NCI-H510A (cell line): Measurements from ENCODE around the gene TTLL4.
A peak's percentile ranks its signal among the peaks of the same experiment; 100 is the strongest.

Experiments used
- DNase-seq: peaks from one replicate; lab custom pipeline; 2025; lab: John Stamatoyannopoulos, UW

The TTLL4 gene, protein sequence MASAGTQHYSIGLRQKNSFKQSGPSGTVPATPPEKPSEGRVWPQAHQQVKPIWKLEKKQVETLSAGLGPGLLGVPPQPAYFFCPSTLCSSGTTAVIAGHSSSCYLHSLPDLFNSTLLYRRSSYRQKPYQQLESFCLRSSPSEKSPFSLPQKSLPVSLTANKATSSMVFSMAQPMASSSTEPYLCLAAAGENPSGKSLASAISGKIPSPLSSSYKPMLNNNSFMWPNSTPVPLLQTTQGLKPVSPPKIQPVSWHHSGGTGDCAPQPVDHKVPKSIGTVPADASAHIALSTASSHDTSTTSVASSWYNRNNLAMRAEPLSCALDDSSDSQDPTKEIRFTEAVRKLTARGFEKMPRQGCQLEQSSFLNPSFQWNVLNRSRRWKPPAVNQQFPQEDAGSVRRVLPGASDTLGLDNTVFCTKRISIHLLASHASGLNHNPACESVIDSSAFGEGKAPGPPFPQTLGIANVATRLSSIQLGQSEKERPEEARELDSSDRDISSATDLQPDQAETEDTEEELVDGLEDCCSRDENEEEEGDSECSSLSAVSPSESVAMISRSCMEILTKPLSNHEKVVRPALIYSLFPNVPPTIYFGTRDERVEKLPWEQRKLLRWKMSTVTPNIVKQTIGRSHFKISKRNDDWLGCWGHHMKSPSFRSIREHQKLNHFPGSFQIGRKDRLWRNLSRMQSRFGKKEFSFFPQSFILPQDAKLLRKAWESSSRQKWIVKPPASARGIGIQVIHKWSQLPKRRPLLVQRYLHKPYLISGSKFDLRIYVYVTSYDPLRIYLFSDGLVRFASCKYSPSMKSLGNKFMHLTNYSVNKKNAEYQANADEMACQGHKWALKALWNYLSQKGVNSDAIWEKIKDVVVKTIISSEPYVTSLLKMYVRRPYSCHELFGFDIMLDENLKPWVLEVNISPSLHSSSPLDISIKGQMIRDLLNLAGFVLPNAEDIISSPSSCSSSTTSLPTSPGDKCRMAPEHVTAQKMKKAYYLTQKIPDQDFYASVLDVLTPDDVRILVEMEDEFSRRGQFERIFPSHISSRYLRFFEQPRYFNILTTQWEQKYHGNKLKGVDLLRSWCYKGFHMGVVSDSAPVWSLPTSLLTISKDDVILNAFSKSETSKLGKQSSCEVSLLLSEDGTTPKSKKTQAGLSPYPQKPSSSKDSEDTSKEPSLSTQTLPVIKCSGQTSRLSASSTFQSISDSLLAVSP

DNA sequence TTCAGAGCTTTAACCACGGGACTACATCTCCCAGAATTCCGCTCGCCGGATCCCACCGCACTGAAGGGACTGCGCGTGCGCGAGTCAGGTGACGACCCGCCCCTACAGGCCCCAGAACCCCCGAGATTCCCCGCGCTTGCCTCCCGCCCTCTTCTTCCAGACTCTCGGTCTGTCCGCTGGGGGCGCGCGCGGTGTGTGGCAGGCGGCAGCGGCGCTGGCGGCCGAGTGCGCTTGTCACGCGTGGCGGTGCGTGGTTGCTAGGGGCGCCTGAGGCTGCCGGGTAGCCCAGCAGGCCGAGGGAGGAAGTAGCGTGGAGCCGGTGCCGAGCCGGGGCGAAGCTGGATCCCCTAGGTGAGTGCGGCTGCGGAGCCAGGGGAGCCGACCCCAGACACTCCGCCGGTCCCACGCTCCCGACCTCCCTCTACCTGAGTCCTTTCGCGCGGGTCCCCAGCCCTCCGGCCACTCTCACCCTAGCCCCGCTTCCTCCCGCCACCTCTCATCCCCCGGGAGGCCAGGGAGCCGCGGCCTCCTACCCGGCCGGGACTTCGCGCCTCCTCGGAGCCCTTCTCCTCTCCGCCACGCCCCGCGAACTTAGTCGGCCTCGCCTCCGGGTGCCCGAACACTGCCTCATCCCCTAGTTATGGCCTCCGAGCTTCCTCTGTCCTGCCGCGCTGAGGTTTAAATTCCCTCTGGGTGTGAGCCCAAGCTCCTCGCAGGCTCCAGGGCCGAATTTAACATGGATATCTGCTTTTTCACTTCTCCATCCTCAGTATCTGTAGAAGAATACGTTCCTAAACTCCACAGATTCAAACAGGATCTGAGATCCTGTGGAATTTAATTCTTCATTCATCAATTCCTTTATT, at the start of gene TTLL4:
Gene TTLL4 (plus strand): TSS at position 149 of the 863 bp plus-strand sequence. CDS start 26,842 bp downstream, outside the sequence.
- peak; percentile 93 for DNase-seq

DNA sequence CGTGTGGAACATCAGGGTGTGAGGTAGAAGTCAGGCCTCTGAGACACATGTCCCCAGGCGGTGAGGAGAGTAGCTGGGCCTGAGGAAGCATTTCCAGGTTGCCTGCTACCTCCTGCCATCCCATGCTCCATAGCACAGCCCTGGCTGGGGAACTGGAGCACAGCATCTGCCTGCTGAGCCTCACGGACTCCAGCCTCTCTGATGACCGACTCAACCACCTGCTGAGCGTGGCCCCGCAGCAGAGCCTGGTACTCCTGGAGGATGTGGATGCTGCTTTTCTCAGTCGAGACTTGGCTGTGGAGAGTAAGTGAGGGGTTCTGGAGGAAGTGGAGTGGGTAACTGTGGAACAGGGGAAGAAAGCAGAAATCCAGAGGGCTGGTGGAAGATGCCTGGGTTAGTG, 48.3 kb upstream of the TTLL4 start:
- no peak for DNase-seq

DNA sequence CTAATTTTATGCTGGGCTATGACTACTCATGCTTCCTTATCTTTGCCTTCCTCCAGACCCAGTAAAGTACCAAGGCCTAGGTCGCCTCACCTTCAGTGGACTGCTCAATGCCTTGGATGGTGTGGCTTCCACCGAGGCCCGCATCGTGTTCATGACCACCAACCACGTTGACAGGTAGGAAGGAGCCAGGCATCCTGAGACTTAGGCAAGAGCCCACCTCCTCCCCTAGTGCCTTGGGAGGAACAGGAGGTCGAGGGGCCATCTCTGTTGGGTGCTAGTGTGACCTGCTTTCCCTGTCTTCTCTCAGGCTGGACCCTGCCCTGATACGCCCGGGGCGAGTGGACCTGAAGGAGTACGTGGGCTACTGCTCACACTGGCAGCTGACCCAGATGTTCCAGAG, 47.8 kb upstream of the TTLL4 start:
- no peak for DNase-seq

DNA sequence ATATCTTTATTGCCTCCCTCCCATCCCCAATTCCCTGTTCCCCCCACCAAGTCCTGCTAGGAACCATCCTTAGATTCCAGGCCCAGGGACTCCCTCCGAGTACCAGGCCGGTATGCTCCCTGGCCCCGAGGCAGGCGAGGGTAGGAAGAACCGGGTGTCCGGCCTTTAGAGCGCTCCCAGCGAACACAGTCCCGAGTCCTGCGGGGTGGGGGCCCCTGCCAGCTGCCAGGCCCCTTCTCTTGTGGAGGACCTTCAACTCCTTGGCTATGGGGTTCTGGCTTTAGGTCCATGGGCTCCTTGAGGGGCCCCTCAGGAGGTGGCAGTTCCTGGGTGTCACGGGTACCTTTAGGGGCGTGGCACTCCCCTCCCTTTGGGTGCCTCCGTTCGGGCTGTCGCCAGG, 46.7 kb upstream of the TTLL4 start:
- DNase-seq: no peak

DNA sequence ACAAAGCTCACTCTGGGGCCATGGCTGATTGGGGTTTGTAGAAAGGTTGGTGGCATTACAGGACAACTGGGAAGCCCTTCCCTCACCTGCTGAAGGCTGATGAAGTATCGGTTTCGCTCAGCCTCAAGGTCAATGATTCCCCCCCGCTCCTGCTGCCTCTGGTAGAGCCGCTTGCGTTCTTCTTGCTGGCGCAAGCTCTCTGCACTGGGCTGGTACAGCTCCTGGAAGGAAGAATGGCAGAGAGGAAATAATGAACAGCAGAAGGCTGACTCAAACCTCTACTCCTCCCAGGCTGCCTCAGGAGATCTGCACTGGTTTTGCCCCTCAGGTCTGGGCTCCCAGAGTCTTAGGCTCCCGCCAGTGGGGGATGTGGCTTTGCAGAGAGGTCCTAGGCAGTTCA, 46.0 kb upstream of the TTLL4 start:
- no peak for DNase-seq

DNA sequence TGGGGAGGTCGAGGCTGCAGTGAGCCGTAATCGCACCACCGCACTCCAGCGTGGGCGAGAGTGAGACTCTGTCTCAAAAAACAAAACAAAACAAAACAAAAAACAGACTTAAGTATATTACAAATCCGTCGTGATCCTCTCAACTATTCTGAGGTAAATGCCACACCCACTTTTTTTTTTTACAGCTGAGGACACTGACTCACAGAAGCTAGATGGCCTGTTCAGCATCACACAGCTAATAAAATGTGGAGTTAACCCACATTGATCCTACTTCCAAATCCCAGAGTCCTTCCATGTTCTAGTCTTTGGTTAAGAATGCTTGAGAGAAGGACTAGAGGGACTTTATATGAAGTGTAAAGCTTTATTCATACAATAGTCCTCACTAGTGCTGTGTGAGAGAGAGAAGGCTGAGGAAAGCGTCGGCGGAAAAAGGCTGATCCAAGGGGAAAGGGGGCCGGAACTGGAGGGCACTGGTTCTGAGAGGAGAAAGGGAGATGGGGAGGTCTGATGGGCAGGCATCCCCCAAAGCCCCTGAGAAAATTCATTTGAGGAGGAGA, 39.5 kb upstream of the TTLL4 start:
- no peak for DNase-seq

DNA sequence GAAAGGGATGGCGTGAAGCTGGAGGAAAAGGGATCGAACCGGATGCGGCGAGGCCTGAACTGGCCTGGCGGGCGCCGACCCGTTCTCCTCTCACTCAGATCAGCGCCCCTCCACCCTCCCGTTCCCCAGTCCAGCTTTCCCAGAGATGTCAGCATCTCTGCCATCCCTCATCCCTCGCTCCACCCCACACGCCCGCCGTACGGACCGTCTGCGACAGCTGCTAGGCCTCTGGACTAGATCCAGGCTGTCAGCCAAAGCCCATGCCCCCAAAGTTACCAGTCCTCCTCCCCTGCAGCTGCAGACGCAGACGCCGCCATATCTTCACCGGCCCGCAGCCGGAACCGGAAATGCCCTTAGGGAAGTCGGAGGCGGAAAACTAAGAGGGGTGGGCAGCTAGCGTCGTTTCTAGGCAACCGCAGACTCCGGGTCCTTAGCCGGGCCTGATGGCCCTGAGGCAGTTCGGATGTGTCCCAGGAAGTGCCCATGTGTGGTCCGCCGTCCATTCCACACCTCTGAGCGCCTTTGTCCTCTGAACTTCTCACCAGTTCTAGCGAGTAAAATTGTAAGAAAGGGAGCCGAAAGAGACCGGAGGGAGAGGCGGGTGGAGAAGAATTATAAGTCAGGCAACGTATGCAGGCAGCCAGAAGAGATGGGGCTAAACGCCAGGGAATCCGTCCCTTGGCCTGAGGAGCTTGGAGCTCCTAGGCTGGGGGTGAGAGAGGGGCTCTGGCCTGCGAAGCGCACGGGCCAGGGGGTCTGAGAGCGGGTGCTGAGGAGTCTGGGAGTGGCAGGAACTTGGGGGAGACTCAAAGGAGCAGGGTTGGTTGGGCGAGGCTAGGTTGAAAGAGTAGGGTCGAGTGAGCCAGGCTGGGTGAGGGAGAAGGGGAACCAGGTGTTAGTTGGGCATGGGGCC, 38.7 kb upstream of the TTLL4 start, which contains the start of the genes RNF25 and STK36:
Gene RNF25 (minus strand): TSS at position 349 of the 913 bp plus-strand sequence. CDS start 32 bp downstream, at position 317.
Gene STK36 (plus strand): TSS at position 433 of the 913 bp plus-strand sequence. CDS start 744 bp downstream, outside the sequence.
- DNase-seq: peak; percentile 89

DNA sequence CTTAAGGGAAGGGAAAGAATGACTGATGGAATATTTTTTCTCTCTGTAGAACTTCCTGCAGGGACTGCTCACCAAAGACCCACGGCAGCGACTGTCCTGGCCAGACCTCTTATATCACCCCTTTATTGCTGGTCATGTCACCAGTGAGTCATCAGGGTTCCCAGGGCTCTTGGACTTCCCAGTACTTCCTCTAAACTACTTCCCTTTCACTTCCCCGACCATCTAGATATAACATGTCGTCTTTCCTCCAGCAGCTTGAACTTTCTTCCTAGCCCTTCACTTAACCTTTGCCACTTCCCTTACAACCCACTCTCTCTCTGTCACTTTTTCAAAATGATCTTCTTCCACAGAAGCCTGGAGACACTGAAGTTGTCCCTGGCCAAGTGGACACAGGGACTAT, 31.5 kb upstream of the TTLL4 start:
- DNase-seq: no peak

DNA sequence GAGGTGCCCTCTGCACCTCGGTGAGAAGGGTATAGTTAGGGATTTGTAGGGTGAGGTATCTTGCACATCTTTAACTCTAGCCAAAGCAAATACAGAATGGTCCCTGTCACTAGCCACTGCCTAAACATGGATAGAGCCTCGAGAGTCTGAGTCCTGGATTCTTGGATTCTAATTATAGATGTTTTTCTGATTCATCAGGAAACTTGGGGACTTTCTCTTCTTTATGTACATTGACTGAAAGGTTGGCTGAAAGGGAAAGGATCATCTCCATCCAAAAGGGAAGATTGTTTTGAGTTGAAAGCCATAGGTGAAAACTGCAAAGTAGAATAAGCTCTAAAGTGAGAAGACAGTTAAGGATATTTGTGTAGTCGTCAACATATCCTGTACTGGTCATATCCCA, 30.6 kb upstream of the TTLL4 start:
- no peak for DNase-seq

DNA sequence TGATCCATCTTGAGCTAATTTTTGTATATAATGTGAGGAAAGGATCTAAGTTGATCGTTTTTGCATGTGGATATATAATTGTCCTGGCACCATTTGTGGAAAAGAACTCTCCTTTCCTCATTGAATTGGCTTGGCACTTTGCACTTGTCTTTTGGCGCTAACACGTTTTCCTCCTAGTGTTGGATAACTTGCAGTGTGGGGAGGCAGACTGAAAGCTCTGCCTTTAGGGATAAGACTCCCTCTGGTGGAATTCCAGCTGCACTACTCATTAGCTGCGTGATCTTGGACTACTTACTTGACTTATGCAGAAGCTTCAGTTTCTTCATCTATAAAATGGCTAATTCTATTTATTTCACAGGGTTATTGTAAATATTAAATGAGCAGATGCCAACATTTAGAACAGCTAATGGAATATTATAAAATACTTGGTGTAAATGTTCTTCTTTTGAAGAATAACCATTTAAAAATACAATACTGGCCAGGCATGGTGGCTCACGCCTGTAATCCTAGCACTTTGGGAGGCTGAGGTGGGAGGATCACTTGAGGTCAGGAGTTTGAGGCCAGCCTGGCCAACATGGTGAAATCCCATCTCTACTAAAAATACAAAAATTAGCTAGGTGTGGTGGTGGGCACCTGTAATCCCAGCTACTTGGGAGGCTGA, 23.1 kb upstream of the TTLL4 start:
- DNase-seq: peak; percentile 18

DNA sequence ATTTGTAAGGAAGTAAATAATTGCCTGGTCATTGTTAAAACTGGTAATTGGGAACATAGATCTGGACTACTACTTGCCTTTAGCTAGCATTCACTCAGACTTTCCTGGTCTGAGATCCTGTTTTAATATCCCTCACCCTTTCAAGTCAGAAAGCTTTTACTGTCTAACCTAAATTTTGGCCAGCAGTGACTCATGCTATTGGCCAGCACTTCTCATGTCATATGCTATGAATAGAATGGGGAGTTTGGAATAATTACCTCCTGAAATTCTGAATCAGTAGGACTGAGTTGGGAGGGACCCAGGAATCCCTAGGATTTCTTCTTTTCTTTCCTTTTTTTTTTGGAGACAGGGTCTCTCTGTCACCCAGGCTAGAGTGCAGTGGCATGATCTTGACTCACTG, 19.4 kb upstream of the TTLL4 start:
- no peak for DNase-seq

DNA sequence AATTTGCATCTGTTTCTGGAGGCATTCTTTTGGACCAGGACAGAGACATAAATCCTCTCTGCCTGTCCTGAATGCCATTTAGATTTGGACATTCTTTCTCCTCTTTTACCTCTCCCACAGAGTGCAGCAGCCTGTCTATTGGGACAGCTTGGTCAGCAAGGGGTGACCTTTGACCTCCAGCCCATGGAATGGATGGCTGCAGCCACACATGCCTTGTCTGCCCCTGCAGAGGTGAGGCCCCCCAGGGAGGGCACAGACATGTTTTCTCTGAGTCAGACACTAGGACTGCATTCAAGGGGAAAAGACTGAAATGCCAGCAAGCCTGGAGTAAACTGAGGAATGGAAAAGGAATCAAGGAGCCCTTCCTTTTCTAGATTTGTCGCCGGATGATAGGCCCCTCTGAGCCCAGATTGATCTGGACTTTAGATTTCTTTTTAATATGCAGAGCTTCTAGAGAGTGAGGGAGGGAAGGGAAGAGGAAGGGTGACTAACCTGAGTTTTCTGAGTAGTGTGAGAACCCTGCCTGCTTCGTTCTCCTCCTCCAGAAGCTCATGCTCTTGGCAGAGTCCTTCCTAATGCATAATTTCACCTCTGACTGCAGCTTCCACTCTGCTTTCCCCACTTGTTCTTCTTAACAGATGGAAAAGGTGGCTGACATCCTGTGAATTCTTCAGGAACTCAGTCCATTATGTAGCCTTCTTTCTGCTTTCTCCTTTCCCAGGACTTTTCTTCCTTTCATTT, 16.1 kb upstream of the TTLL4 start:
- no peak for DNase-seq

DNA sequence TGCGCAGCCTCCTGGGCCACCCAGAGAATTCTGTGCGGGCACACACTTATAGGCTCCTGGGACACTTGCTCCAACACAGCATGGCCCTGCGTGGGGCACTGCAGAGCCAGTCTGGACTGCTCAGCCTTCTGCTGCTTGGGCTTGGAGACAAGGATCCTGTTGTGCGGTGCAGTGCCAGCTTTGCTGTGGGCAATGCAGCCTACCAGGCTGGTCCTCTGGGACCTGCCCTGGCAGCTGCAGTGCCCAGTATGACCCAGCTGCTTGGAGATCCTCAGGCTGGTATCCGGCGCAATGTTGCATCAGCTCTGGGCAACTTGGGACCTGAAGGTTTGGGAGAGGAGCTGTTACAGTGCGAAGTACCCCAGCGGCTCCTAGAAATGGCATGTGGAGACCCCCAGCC, 11.8 kb upstream of the TTLL4 start:
- DNase-seq: no peak

DNA sequence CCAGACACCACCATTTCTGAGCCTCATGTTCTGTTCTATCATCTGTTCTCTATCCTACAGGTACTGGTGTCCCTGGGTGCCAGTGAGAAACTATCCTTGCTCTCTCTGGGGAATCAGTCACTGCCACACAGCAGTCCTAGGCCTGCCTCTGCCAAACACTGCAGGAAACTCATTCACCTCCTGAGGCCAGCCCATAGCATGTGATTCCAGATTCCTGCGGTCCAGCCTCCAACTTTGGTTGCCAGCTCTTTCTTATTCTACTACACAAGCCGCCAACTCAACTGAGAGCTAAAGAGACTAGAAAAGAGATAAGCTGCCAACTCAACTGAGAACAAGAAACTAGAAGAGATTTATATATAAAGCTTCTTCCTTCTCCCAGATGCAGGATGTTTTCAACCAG, 8.8 kb upstream of the TTLL4 start:
- no peak for DNase-seq

DNA sequence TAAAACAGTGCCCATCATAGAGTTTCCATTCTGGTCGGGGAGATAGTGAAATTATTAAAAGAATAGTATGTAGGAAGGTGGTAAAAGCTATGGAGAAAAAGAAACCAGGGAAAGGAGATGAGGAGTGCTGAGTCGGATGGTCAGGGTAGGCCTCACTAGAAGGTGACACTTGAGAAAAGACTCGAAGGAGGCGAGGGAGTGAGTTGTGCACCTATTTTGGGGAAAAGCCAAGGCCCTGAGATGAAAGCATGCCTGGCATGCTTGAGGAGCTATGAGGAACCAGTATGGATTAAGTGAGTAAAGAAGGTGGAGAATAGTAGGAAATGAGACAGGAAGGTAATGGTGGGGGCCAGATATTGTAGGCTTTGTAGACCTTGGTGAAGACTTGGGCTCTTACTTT, 7.3 kb upstream of the TTLL4 start:
- no peak for DNase-seq

DNA sequence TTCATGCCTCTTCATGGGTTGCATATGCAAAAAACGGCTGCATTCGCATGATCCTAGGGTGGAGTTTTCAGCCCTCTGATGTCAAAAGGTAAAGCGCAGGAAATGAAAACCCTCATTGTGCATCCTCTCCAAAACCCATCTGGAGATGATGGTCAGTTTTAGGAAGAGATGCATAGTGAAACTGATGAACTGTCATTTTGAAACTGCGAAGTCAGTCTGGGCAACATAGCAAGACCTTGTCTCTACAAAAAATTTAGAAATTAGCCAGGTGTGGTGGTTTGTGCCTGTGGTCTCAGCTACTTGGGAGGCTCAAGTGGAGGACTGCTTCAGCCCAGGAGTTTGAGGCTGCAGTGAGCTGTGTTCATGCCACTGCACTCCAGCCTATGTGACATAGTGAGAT, 2.5 kb upstream of the TTLL4 start:
- DNase-seq: no peak

DNA sequence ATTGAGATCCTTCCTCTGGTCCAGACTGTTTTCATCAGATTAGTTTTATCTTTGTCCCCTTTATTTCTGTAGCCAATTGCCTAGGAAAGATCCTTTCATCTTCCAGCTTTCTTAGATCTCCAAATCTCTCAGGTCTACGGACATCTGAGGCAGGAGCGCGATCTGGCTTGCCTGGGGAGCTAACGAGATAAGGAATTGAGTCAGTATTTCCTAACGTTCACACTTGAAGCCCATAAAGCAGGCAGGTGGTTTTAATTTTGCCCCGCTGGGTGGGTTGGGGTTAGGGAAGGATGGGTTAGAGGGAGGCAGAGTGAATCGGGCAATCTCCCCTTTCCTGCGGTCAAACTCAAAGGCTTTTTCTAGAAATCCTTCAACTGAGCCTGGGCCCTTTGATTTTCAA, 727 bp upstream of the TTLL4 start:
- DNase-seq: no peak

DNA sequence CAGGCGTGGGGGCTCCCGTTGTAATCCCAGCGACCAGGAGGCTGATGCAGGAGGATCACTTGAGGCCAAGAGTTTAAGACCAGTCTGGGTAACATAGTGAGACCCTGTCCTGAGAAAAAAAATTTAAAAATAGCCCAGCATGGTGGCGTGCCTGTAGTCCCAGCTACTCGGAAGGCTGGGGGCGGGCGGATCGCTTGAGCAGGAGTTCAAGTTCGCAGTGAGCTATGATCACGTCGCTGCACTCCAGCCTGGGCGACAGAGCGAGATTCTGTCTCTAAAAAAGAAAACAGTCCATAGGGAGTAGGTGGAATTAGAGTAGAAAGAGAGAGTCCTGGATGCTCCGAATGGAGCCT, 325 bp upstream of the TTLL4 start:
- no peak for DNase-seq

DNA sequence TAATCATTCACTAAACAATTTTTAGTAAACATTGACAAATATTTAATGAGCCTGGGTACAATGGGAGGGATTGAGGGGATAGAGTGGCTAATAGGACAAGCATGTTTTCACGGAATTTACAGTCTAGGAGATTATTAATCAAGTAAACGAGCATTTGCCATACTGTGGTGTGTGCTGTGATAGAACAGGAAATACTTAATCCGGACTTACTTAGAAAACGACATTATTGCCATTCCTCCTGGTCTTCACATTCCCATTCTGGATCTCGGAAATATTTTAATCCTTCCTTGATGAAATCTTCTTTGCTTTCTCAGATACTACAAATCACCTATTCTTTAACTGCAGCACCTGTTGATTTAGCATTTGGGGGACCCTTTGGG, 905 bp downstream of the TTLL4 start:
- no peak for DNase-seq
